ENCODE data around the gene RPS28. TPM values are rescaled to one million over a fixed set of nuclear protein-coding genes. Genes with fewer than 3 reads are reported as not detected.

RPS28 gene
- total and polyA plus RNA-seq, 2 donors from 2014 or later, result 1,258 to 1,887 TPM

DNA sequence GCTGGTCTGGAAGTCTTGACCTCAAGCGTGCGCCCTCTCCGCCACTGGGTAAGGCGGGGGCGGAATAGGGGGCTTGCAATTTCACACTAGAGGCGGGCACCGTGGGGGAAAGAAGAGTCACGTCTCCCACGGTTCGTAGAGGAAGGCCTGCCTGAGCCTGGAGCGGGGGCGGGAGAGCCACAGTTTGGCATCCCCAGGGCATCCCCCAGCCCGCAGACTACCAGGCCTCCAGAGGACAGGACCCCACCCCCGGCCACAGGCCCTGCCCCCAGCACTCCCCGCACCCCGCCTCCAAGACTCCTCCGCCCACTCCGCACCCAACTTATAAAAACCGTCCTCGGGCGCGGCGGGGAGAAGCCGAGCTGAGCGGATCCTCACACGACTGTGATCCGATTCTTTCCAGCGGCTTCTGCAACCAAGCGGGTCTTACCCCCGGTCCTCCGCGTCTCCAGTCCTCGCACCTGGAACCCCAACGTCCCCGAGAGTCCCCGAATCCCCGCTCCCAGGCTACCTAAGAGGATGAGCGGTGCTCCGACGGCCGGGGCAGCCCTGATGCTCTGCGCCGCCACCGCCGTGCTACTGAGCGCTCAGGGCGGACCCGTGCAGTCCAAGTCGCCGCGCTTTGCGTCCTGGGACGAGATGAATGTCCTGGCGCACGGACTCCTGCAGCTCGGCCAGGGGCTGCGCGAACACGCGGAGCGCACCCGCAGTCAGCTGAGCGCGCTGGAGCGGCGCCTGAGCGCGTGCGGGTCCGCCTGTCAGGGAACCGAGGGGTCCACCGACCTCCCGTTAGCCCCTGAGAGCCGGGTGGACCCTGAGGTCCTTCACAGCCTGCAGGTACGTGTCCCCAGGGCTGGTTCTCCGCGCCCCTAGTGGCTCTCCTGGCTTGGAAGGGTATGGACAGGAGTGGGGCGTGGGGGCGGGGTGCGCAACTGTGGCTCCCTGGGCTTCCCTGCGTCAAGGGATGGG, 42.8 kb downstream of the RPS28 start, which contains the start of gene ANGPTL4:
ANGPTL4 (plus strand) TSS at position 353 of the 969 bp plus-strand sequence; CDS start at position 520, 167 bp downstream.
- peaks cover 3% of the 10 kb centered on the region for H3K27me3 ChIP-seq (ENCODE audit: control insufficient read depth, insufficient read depth, low read length)
- H3K9ac ChIP-seq (ENCODE audit: low read length in 3 of 3), result peak within 1 kb of the TSS in 2 of 3 donors; percentile 10 to 55
- H3K9me3 ChIP-seq (ENCODE audit: control insufficient read depth in 2 of 3, insufficient read depth in 1 of 3, low read length in 3 of 3), result no peaks in the 10 kb centered on the region
- peaks cover 0 to 25% (median 9%) of the 10 kb centered on the region in 3 donors for H3K4me1 ChIP-seq (ENCODE audit: control insufficient read depth in 2 of 3, insufficient read depth in 2 of 3, low read depth in 1 of 3, low read length in 3 of 3)
- peak within 1 kb of the TSS; percentile 26 to 59 (median 53) for H3K4me3 ChIP-seq (ENCODE audit: low read length in 3 of 3)
- DNase-seq, result peak; percentile 59 to 83 (median 70)
- TF ChIP-seq, protein P1, sequence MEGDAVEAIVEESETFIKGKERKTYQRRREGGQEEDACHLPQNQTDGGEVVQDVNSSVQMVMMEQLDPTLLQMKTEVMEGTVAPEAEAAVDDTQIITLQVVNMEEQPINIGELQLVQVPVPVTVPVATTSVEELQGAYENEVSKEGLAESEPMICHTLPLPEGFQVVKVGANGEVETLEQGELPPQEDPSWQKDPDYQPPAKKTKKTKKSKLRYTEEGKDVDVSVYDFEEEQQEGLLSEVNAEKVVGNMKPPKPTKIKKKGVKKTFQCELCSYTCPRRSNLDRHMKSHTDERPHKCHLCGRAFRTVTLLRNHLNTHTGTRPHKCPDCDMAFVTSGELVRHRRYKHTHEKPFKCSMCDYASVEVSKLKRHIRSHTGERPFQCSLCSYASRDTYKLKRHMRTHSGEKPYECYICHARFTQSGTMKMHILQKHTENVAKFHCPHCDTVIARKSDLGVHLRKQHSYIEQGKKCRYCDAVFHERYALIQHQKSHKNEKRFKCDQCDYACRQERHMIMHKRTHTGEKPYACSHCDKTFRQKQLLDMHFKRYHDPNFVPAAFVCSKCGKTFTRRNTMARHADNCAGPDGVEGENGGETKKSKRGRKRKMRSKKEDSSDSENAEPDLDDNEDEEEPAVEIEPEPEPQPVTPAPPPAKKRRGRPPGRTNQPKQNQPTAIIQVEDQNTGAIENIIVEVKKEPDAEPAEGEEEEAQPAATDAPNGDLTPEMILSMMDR (IDR thresholded peaks at IDR 0.05; ENCODE audit: borderline replicate concordance, extremely low read depth, insufficient read depth), result no peak
- H3K36me3 ChIP-seq (ENCODE audit: control insufficient read depth in 2 of 3, insufficient read depth in 3 of 3, low read length in 3 of 3), result no peaks in the 10 kb centered on the region
- intact Hi-C loops (cut with DNase I), result no loop called here
- peak within 1 kb of the TSS in 1 of 2 donors; percentile 32 for H3K27ac ChIP-seq (ENCODE audit: low read depth in 2 of 2, low read length in 2 of 2)
- no peak for FAIRE-seq

DNA sequence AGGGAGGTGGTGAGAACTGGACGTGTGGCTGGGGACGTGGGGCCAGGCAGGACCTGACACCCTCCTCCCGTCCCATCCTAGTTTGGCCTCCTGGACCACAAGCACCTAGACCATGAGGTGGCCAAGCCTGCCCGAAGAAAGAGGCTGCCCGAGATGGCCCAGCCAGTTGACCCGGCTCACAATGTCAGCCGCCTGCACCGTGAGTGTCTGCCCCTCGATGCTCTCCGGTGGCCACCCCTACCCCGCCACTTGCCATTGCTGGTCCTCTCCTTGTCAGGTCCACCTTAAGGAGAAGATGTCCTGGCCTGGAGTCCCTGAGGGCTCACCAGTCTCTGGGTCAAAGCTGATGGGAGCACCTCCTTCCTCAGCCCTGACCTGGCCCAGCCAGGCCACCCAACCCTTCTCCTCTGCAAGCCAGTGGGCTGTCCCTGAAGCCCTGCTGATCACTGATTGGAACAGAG, 44.9 kb downstream of the RPS28 start:
- no peak for FAIRE-seq
- H3K27ac ChIP-seq (ENCODE audit: low read depth in 2 of 2, low read length in 2 of 2), result no peak overlapping the region
- TF ChIP-seq, protein P1 (IDR thresholded peaks at IDR 0.05; ENCODE audit: borderline replicate concordance, extremely low read depth, insufficient read depth), result no peak
- H3K36me3 ChIP-seq (ENCODE audit: control insufficient read depth in 2 of 3, insufficient read depth in 3 of 3, low read length in 3 of 3), result no peaks in the 10 kb centered on the region
- peaks cover 3% of the 10 kb centered on the region for H3K27me3 ChIP-seq (ENCODE audit: control insufficient read depth, insufficient read depth, low read length)
- intact Hi-C loops (cut with DNase I), result no loop called here
- no peaks in the 10 kb centered on the region for H3K9me3 ChIP-seq (ENCODE audit: control insufficient read depth in 2 of 3, insufficient read depth in 1 of 3, low read length in 3 of 3)
- peaks cover 0 to 25% (median 9%) of the 10 kb centered on the region in 3 donors for H3K4me1 ChIP-seq (ENCODE audit: control insufficient read depth in 2 of 3, insufficient read depth in 2 of 3, low read depth in 1 of 3, low read length in 3 of 3)
- H3K4me3 ChIP-seq (ENCODE audit: low read length in 3 of 3), result no peak overlapping the region
- DNase-seq, result peak in 1 of 5 donors; percentile 40
- H3K9ac ChIP-seq (ENCODE audit: low read length in 3 of 3), result no peak overlapping the region

DNA sequence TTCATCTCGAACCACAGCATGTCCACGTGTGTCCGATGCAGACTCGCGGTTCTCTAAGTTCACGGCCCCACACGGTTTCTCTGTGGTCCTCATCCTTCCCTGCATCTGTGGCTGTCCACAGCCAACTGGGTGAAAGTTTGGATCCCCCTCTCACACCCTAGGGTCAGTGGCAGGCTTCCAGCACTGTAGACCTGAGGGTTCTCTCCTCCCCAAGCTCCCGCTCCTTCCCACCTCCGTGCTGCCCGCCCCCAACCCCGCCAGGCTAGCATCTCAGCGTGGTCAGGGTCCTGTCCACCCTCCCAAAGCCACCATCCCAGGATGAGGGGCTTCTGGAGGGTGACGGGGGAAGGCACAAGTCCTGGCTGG, 45.6 kb downstream of the RPS28 start:
- DNase-seq (peak in 1 of 5 donors; percentile 35), FAIRE-seq (no peak)
- intact Hi-C loops (cut with DNase I), result no loop called here
- Histone ChIP-seq H3K36me3 (ENCODE audit: control insufficient read depth in 2 of 3, insufficient read depth in 3 of 3, low read length in 3 of 3) (no peaks in the 10 kb centered on the region), H3K4me1 (ENCODE audit: control insufficient read depth in 2 of 3, insufficient read depth in 2 of 3, low read depth in 1 of 3, low read length in 3 of 3) (peaks cover 0 to 25% (median 6%) of the 10 kb centered on the region in 3 donors), H3K27ac (ENCODE audit: low read depth in 2 of 2, low read length in 2 of 2) (peak overlapping the region; percentile 20 to 47), H3K4me3 (ENCODE audit: low read length in 3 of 3) (no peak overlapping the region), H3K9me3 (ENCODE audit: control insufficient read depth in 2 of 3, insufficient read depth in 1 of 3, low read length in 3 of 3) (no peaks in the 10 kb centered on the region), H3K27me3 (ENCODE audit: control insufficient read depth, insufficient read depth, low read length) (peaks cover 3% of the 10 kb centered on the region), H3K9ac (ENCODE audit: low read length in 3 of 3) (no peak overlapping the region)
- TF ChIP-seq, protein P1 (IDR thresholded peaks at IDR 0.05; ENCODE audit: borderline replicate concordance, extremely low read depth, insufficient read depth), result no peak

All from kidney (tissue), 14 donors.